GM21786 (cell line): ENCODE measurements around the gene VAV2.
A peak's percentile ranks its signal among the peaks of the same experiment; 100 is the strongest.
"Not testable (repeated sequence)": the region's sequence is repeated elsewhere in the genome, so short reads cannot be mapped to it uniquely, and the experiment has no call there.

Source experiments
- ATAC-seq: cut with Tn5 transposase; IDR thresholded peaks from one replicate; pipeline ENCODE4 v1.9.1; 2021; ENCODE audit not compliant: unreplicated experiment

Gene VAV2

GRCh38 chr9:133969681-133970580 is 22.2 kb downstream of the VAV2 start:
- ATAC-seq = no peak

DNA sequence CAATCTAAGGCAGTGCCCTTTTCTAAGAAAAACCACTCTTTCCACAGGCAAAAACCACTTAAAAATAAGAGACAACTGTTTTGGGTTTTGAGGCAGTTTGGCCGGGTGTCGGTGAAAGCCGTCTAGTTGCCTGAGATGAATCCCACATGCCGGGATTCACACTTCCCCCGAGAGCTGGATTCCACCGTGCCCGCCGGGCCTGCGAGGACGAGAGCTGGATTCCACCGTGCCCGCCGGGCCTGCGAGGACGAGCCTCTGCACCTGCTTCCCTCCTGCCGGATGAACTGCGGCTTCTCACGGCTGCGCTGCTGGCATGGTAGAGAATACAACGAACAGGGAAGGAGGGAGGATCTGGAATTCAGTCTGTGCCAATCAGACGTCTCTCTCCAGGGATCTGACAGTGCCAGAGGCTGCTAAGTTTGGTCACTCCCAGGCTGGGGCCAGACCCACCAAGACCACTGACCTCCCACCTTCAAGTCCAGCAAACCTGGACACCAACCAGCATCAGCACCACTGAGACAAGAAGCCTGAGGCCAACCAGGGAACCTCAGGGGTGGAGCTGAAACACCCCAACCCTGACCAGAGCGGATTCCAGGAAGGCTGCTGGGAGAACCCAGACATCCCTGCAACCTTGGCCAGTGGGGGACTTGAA is 23.0 kb downstream of the VAV2 start:
- ATAC-seq = no peak

DNA sequence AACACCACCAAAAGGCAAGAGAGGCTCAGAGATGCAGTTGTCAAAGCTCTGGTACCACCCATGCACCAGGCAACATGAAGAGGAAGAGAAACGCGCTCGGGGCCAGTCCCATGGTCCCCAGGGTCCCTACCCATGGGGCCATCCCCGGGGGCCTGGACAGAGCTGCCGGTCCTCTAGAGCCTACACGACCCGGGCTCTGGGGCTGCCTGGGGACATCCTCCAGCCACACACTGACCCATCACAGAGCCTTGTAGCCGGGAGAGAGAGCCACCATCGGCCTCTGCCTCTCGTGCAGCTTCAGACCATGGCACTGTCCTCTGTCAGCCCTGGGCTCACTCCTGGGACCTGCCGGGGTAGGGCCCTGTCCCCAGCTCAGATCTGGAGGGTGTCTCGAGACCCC is 23.7 kb downstream of the VAV2 start:
- ATAC-seq = peak; percentile 62

GRCh38 chr9:133967024-133967741 is 24.9 kb downstream of the VAV2 start:
- no peak for ATAC-seq

GRCh38 chr9:133964463-133964862 is 27.7 kb downstream of the VAV2 start:
- ATAC-seq = no peak

- no peak for ATAC-seq
These were observed 29.0 kb downstream of the VAV2 start for GRCh38 chr9:133963166-133963565.

DNA sequence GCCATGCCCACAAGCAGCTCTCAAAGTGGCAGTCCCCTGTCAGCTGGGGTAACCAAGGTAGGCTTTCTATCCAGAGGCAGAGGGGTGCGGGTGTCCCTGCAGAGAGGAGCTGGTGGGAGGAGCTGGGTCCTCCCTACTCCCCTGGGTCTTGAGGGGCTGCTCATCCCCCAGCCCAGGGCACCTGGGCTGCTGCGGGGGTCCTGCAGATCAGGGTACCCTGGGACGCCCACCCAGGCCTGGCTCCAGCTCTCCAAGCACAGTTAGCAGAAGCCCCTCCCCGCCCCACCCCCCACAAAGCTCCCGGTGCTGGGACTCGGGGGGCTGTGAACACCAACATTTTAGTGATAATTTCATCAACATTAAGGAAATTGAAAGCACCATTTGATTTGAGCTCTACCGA is 29.8 kb downstream of the VAV2 start:
- ATAC-seq = no peak

DNA sequence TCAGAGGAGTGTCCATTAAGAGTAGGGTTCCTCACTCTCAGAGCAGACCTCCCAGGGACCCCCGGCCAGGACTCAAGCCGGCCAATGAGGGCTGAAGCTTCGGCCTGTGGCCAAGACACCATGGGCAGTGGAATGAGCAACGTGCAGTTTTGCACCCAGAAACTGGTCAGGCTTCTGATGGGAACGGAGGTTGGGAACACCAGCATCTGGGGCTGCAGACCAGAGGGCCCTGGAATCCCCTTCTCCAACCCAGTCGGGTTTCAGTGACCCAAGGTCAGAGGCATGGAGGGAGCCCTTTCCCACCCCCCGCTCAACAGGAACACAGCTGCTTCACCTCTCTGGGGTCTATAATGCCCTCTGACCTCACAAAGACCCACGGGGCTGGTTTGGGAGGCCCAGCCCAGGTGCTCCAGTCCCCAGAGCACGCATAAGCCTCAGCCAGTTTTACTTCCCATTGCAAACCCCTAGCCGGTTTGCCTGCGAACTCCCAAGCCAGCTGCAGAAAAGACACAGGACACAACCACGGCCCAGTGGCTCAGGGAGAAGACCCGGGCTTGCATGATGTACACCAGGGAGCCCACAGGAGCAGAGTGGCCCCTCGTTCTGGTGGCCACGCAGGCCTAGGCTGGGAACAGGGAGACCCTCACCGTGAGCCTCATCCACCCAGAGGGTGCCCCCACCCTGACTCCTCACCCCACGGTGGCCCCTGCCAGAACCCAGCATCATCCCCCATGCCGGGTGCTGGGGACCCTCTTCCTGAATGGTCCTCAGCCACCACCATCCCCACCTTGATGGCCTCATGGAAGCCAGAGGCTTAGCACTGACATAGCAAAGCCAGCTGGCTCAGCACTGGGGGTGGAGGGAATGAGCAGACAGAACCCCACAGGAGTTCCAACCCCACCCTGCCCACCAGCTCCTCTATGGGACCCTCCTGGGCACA is 30.6 kb downstream of the VAV2 start:
- no peak for ATAC-seq

- no peak for ATAC-seq
These were observed 31.5 kb downstream of the VAV2 start for GRCh38 chr9:133960568-133961129.

DNA sequence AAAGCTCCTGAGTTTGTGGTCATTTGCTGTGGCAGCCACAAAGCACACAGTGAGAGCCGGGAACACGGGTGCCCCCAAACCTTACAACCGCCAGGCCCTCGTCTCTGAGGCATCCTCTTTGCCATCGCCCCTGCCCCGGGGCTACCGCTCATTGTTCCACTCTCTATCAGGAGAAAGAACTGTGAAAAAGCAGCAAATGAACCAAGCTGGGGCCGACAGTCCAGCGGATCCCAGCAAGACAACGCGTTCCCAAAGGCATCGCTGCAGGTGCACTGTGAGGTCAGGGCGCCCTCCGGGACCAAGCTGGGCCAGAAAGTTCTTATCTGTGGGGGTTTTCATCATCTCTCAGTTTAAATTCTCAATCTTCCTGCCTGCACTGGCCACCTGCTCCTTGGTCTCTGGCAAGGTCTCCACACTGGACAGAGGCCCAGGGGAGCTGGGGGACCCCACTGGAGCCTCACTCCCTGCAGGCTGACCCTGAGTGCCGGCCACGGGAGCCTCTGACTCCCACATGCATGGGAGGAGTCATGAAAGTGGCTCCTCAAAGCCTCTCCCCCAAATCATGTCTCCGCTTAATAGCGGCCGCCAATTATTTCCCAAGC is 32.1 kb downstream of the VAV2 start:
- no peak for ATAC-seq

GRCh38 chr9:133959171-133959570 is 33.0 kb downstream of the VAV2 start:
- ATAC-seq = no peak

DNA sequence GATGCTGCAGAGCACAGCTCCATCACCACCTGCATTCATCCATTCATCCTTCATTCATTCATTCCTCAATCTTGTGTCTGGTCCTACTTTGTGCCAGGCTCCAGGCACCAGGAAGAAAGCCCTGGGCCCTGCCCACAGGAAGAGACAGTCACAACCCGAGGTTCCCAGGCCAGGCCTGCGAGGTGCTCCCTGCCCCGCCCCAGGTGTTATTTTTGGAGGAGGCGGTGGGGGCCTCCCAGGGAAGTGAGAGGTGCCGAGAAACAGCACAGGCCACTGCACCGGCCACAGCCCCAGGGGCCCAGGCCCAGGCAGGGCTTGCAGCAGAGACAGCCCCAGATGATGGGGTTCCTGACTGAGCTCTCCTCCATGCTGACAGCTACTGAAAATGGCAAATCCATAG is 33.4 kb downstream of the VAV2 start:
- peak; percentile 41 for ATAC-seq

GRCh38 chr9:133957772-133958171 is 34.4 kb downstream of the VAV2 start:
- ATAC-seq = not testable (repeated sequence)

DNA sequence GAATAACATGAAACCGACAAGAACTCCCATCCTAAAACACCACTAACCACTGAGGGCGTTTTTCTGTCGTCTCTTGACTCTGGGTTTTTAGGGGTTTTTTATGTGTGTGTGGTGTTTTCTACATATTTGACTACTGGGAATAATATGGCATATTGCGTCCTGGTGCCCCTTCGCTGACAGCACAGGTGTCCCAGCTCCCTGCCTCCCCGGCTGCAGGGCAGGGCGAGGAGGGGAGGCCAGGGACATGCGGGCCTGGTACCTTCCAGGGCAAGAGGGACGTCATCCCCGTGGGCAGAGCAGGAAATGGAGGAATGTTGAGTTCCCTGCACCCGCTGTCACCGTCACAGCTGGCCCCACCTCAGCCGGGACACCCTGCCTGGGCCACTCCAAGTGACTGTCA is 34.8 kb downstream of the VAV2 start:
- no peak for ATAC-seq

DNA sequence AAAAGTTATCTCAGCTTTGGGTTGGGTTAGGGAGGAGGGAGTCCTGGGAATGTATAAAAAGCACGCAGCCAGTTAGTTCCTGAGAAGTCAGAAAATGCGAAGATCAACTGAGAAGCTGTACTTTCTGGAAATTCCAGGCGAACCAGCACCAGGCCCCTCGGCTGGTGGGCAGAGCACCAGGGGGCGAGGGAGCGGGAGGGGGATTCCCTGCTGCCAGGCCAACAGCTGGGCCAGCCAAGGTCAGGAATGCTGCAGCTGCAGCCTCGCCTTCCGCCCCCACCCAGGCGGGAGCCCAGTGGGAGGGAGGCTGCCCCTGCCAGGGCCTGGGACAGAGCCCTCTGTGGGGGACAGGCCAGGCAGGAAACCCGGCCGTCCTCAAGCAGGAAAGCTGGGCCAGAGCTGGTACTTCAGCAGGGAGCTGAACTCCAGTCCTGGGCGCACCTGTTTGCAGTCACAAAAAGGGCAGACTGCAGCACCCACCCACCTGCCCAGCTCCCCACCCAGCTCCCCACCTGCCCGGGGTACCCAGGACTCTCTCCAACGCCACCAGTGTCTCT is 35.5 kb downstream of the VAV2 start:
- ATAC-seq = no peak

DNA sequence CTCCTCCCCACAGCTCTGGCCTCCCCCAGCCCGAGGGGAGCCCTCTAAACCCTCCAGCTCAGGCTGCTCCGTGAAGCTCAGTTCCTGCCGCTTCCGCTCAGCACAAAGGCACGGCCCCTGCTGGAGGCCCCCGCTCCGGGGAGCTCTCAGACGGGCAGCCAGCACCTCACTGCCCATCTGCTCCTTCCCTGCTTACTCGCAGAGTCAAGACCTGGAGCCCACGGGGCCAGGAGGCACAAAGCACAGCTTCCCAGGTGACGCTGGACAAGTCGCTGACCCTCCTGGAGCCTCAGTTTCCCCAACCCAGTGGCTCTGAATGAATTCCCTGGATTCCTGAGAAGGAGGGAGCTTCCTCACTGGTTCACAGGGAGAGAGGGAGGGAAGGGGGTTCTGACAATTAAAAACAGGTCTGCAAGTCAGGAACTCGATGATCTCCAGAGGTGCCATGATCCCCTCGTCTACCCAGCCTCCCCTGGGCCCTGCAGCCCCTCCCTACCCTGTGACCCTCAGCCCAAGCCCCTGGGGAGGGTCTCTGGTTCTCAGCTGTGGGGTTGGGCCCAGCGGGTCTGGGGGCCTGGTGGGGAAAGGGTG is 36.2 kb downstream of the VAV2 start:
- no peak for ATAC-seq

- ATAC-seq = no peak
These were observed 37.1 kb downstream of the VAV2 start for GRCh38 chr9:133954862-133955529.

GRCh38 chr9:133953976-133954709 is 38.0 kb downstream of the VAV2 start:
- ATAC-seq = peak; percentile 36
